ENCODE results near the gene CHD2.

Gene CHD2

DNA sequence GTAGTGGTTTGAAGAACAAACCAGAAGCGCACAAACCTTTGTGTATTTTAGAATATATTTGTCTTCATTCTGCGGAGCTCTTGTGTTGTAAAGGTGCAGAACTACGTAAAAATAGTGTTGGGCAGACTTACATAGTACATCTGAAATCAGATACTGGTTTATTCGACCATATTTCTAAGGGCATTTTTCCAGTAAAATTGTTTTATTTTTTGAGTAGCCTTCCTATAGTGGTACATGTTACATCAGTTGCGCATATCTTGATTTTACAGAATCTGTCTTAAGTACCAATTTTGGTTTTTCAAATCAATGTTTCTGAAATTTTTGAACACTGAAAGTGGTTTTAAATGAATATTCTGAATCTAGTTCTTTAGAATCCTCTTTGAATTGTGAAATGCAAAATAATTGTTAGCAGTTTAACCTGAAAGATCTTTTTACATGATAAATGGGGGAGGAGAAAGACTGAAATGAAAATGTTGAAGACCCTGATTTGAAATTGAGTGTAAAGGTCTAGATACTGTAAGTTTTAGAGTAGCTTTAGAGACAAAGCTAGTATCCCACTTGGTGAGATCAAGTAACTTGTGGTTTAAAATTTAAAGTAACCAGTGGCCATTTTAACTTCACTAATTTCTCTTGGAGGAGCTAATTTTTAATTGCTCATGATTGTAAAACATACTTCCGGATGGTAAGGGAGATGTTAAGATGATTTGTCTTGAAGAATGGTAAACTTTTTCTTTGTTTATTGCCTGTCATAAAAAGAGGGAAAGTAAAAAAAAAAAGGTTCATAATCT, 15.5 kb upstream of the CHD2 start:
- in situ Hi-C loops (cut with MboI; ENCODE audit: low sequenced_read_pairs), result no loop called here

- in situ Hi-C loops (cut with MboI; ENCODE audit: low sequenced_read_pairs), result no loop called here
Measured at GRCh38 chr15:92885224-92886041, 14.7 kb upstream of the CHD2 start.

- in situ Hi-C loops (cut with MboI; ENCODE audit: low sequenced_read_pairs), result no loop called here
Measured at GRCh38 chr15:92886042-92886537, 14.0 kb upstream of the CHD2 start.

DNA sequence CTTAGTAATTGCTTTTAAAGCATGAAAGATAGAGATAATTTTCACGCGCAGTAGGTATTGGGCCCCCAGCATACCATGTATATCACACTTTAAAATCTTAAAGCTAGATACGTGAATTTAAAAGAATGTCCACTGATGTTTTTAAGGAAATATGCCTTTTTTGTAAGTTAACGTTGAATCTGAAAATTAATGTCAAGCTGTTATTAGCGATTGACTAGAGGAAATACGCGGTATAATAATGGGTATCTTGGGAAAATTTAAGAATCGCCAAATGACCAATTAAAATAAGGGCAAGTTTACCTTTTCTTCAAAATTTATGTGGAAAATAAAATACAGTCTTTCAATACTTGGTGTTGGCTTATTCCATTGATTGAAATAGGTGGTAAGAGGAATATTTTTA, 13.3 kb upstream of the CHD2 start:
- in situ Hi-C loops (cut with MboI; ENCODE audit: low sequenced_read_pairs), result no loop called here

DNA sequence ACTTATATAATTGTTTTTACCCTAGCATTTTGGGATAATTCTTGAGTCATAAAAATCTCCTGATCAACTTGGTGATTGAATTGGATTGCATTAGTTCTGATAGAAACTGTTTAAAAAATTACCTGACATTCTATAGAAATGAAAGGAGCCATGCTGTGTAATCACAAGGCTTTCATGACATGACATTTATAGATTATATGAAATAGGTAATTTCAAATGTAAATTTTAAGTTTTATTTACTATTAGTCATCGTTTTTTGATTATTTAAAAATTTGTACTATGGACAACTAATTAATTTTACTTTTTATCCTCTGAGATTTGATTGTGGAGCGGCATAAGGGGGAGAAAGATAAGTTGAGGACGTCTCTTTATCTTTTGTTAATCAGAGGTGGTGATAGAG, 12.3 kb upstream of the CHD2 start:
- in situ Hi-C loops (cut with MboI; ENCODE audit: low sequenced_read_pairs), result no loop called here

DNA sequence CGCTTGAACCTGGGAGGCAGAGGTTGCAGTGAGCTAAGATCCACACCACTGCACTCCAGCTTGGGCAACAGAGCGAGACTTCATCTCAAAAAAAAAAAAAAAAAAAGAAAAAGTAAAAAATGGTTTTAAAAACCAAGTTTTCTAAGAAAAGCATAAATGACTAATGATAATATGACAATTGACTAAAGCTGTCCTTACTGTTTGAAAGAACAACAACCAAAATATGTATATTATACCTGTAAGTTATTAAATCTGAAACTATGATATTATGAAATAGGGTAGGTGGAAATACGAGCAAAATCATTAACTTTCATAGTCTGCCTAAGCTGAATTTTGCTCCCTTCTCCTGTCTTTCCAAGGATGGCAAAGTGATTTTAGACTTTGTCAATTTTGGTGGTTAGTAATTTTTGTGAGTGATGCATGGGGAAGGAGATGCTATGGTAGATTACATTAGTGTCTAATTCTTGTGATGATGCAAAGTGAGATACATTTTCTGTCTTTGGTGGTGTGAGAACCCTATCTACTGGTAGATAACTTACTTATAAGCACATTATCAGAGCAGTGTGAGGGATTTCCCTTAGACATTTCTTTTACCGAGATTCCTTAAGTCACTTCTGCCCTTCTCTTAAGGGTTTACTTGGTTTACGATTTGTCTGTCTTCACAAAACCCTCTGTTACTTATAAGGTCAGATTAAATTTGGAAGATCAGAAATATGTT, 10.6 kb upstream of the CHD2 start:
- in situ Hi-C loops (cut with MboI; ENCODE audit: low sequenced_read_pairs), result no loop called here

DNA sequence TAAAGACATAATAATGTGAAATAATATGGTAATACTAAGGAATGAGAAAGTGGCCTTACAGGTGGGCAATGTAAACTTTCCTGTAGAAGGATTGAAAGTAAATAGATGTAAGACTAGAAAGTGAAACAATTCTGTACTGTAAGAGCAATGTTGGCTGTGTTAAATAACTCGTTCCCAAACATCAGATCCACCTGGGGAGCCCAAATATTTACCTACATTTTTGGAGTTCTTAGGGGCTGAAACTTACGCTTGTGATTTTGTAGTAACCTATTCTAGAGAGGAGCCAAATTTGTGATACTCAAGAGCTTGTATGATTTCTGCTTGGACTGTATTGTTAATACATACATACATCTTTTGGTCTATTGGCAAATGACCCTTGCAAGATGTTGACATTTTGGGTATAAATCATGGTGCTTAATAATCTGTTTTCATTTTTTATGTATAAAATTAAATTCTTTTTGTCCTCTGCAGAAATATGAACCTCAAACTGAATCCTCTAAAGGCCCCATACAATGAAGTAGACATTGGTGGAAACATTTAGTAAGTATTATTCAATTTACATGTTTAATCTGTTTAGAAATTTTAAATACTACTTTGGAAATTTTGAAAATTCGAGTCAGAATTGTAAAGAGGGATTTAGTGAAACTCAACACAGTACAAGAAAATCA, 8.5 kb upstream of the CHD2 start:
- in situ Hi-C loops (cut with MboI; ENCODE audit: low sequenced_read_pairs), result no loop called here

DNA sequence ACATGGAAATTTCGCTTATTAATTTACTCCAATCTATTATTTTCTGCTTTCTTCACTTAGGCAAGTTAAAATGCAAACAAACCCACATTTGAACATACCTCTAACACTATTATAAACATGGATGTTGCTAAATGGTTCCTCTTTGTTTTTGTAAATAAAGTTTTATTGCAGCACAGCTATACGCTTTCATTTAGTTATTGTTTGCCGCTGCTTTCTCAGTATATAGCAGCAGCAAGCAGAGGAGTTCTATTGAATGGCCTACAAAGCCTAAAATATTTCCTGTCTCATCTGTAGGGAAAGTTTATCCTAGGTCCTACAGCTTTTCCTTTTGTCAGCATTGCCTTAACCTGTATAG, 7.9 kb upstream of the CHD2 start:
- in situ Hi-C loops (cut with MboI; ENCODE audit: low sequenced_read_pairs), result no loop called here

DNA sequence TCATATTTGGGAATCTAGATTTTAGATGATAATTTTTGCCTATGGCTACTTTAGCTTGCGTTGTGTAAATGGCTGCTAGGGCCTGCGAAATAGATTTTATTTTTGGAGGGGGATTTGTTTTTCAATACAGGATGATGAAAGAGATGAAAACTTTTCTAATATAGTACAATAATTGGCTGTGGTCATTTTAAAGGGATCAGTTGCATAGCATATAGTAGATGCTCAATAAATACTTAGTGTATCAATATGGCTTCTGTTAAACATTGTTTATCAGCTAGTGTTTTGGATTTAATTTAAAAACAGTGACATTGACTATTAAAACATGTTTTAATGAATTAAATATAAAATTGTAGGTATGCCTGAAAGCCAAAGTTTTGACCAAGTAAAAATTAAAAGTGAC, 6.9 kb upstream of the CHD2 start:
- in situ Hi-C loops (cut with MboI; ENCODE audit: low sequenced_read_pairs), result no loop called here

GRCh38 chr15:92896561-92896960, 3.6 kb upstream of the CHD2 start:
- in situ Hi-C loops (cut with MboI; ENCODE audit: low sequenced_read_pairs), result no loop called here

DNA sequence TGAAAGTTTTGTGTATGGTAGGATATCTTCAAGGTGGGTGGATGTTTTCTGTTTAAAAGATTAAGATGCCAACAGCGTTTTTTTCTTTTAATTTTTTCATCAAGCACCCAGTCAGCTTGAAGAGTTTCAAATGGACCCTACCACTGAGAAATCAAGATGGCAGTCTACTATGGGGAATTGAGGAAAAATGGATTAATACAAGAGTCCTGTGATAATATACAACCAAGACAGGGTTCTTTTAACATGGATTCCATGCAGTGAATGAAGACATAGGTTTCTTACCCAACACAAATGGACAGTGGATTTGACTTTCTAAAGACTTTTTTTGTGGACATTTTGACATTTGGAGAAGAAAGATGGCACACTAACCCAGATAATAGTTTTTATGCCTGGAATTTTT, 2.5 kb upstream of the CHD2 start:
- in situ Hi-C loops (cut with MboI; ENCODE audit: low sequenced_read_pairs), result no loop called here

DNA sequence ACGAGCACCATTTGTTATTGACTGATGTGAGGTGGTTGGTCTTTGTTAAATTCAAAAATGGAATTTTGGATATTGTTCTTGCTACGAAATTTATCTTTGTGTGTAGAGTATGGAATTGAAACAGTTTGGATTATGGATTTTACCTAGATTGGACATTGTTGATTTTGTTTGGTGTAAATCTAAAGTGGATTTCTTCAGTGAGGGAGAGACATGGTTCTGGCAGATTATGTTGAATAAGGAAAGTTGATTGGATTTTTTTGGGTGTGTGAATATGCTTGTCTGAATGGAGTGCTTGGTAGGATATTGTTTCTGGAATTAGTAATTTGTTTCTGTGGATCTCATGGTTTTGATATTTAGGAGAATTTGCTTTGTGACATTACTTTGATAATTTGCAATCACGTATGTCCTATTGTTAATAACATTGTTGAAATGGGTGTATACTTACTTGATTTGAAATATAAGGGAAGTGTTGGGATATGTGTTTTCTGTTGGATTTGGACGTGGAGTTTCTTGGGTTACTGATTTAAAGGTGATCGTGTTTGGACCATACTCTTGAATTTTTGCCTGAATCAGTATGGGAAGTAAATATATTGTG, 1.0 kb upstream of the CHD2 start:
- in situ Hi-C loops (cut with MboI; ENCODE audit: low sequenced_read_pairs), result no loop called here

- in situ Hi-C loops (cut with MboI; ENCODE audit: low sequenced_read_pairs), result no loop called here
Measured at GRCh38 chr15:92899601-92899947, 550 bp upstream of the CHD2 start.

DNA sequence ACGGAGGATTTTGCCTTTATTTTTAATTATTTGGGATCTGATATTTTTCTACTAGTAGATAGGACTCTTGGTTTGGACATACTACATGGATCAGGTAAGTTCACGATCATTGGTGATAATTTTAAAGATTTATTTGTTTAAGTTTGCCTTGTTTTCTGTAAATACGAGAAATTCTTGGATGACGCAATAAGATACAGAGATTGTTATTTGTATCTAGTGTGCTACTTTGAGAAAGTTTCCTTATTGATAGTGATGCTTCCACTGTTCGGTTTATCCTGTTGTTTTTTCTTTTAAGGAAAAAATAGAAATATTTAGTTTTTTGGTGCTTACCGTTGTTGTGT, 577 bp downstream of the CHD2 start:
- in situ Hi-C loops (cut with MboI; ENCODE audit: low sequenced_read_pairs), result no loop called here

DNA sequence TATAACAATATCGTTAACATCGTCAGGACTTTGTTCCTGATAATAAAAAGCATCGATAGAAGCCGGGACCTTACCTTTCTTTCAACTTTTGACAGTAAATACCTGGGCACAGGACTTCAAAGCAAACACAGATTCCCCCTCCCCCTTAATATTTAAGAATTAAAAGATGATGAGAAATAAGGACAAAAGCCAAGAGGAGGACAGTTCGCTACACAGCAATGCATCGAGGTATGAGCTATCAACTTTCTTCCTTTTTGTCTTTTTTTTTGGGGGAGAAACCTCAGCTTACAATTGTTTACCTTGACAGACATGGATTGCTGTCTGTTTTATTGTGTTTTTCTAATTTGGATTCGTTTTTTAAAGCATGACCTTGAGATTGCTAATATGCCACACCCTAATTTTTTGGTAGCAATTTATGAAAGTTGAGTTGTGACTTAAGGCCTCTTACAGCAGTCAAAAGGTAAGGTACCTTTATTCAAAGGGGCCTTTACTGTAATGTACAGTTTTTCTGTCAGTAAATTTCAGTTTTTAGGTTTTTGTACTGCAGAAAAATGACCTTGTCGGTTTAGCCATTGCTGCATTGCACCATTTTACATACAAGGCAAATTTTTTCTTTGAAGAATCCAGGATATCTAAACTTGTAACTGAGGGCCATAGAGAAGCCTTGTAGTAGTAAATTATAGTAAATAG, 1.1 kb downstream of the CHD2 start:
- in situ Hi-C loops (cut with MboI; ENCODE audit: low sequenced_read_pairs), result no loop called here

DNA sequence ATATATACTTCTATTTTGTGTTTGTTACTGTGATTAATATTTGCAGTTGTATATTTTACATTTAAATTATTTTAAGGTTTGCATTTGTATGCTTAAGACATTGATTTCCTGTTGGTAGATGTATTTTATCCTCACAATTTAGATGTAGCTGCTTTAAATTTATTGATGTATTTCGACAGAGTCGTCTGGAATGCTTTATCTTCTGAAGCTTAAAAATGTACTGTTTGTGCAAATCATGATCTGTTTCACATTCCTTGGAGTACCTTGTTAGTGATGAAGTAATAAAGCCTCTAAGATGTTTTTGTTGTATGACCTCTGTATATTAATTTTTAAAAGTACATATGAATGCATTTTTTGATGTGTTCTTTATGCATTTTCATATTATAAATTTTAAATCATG, 1.9 kb downstream of the CHD2 start:
- in situ Hi-C loops (cut with MboI; ENCODE audit: low sequenced_read_pairs), result no loop called here

GRCh38 chr15:92902737-92903593, 2.8 kb downstream of the CHD2 start:
- in situ Hi-C loops (cut with MboI; ENCODE audit: low sequenced_read_pairs), result no loop called here

GRCh38 chr15:92903631-92903965, 3.5 kb downstream of the CHD2 start:
- in situ Hi-C loops (cut with MboI; ENCODE audit: low sequenced_read_pairs), result no loop called here

DNA sequence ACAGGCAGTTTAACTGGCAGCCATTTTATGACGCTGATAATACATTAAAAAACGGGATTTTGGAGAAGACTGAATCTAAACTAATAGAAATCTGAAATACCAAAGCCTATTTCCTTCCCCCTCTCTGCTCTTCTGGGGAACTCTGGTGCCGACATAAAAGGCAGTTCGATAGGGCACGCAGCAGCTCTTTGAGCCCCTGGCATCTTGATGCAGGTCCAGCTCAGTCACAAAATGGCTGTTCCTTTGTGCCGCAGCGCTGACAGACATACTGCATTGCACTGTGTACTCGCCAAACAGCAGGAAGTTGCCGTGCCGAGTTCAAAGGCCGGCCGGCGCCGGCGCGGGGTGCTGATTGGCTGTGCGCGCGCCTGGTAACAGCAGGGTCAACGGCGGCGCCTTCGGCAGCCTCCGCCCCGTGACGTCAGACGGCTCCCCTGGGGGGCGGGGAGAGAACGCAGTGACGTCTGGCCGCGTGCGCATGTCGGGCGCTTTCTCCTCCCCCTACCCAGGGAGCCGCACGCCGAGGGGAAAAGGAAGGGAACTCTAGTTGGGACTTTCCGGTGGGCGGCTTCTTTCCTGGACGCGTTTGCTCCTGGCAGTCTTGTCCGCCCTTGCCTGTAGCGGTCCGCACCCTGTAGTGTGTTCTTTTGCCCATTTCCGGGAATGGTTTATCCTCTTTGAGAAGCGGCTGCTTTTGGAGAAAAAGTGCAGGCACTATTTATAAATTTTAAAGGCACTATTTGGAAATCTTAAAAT, 4.0 kb downstream of the CHD2 start:
- in situ Hi-C loops (cut with MboI; ENCODE audit: low sequenced_read_pairs), result no loop called here
